Kidney capillary endothelial cell (primary cell): ENCODE results near the gene RBP7.
"Not testable (repeated sequence)": the region's sequence is repeated elsewhere in the genome, so short reads cannot be mapped to it uniquely, and the experiment has no call there.

Source experiments
- DNase-seq: peaks from one replicate; pipeline ENCODE4 v3.0.0-alpha.2; 2018; ENCODE audit warnings: low spot score

RBP7 gene

GRCh38 chr1:9996624-9997582 lies at the start of gene RBP7:
RBP7 (plus strand) TSS chr1:9997228; CDS start chr1:9997259, 31 bp downstream.
- DNase-seq, result peak; percentile 13

GRCh38 chr1:9957726-9958125 lies 39.3 kb upstream of the RBP7 start:
- no peak for DNase-seq

GRCh38 chr1:9960011-9960410 lies 37.0 kb upstream of the RBP7 start:
- no peak for DNase-seq

GRCh38 chr1:9960706-9961562 lies 36.1 kb upstream of the RBP7 start:
- no peak for DNase-seq

- DNase-seq, result no peak
These were observed 12.8 kb upstream of the RBP7 start for GRCh38 chr1:9984253-9984652.

GRCh38 chr1:9985001-9985400 lies 12.0 kb upstream of the RBP7 start:
- no peak for DNase-seq

GRCh38 chr1:9989773-9990172 lies 7.3 kb upstream of the RBP7 start:
- DNase-seq, result no peak

- peak; percentile 93 for DNase-seq
These were observed 6.1 kb upstream of the RBP7 start for GRCh38 chr1:9990944-9991343.

GRCh38 chr1:9992910-9993309 lies 4.1 kb upstream of the RBP7 start:
- peak; percentile 4 for DNase-seq

GRCh38 chr1:9993561-9994075 lies 3.4 kb upstream of the RBP7 start:
- DNase-seq, result no peak

GRCh38 chr1:10001016-10001665 lies 4.1 kb downstream of the RBP7 start:
- DNase-seq, result no peak

- DNase-seq, result not testable (repeated sequence)
These were observed 8.2 kb downstream of the RBP7 start for GRCh38 chr1:10005248-10005647.

GRCh38 chr1:10007169-10007568 lies 10.1 kb downstream of the RBP7 start:
- no peak for DNase-seq

GRCh38 chr1:10014016-10014415 lies 17.0 kb downstream of the RBP7 start:
- DNase-seq, result no peak

GRCh38 chr1:10019561-10019960 lies 22.5 kb downstream of the RBP7 start:
- no peak for DNase-seq

- no peak for DNase-seq
These were observed 23.1 kb downstream of the RBP7 start for GRCh38 chr1:10020086-10020485.

- DNase-seq, result not testable (repeated sequence)
These were observed 23.6 kb downstream of the RBP7 start for GRCh38 chr1:10020678-10021077.

GRCh38 chr1:10021992-10022391 lies 25.0 kb downstream of the RBP7 start:
- DNase-seq, result not testable (repeated sequence)

GRCh38 chr1:10022656-10023055 lies 25.6 kb downstream of the RBP7 start:
- no peak for DNase-seq

- no peak for DNase-seq
These were observed 28.3 kb downstream of the RBP7 start for GRCh38 chr1:10025354-10025753.

- no peak for DNase-seq
These were observed 30.0 kb downstream of the RBP7 start for GRCh38 chr1:10027027-10027426.

- not testable (repeated sequence) for DNase-seq
These were observed 32.0 kb downstream of the RBP7 start for GRCh38 chr1:10028956-10029500.
